Heart right ventricle (tissue), 16 donors: ENCODE data around the gene DNAJC4. TPM values are rescaled to one million over a fixed set of nuclear protein-coding genes. Genes with fewer than 3 reads are reported as not detected.

Experiments
- ATAC-seq, 8 donors: fragments of 200-7000 bp; cut with Tn5 transposase; one replicate each; pipeline ENCODE4 v1.9.1; 2020; ENCODE audit warnings: mild to moderate bottlenecking in 8 of 8, moderate library complexity in 8 of 8, moderate number of reproducible peaks in 1 of 8
- DNase-seq, 2 donors: peaks; one replicate each; pipeline ENCODE4 v3.0.0-alpha.2; 2020
- H3K27ac ChIP-seq, 10 donors: fragments of 200-600 bp; sonication (generic) in 2 of 10; one replicate each; pipeline versions ENCODE4 v1.5.0 to v1.8.0; 2020 to 2022; ENCODE audit warnings: mild to moderate bottlenecking in 3 of 10
- H3K27me3 ChIP-seq, 7 donors: fragments of 200-600 bp; one replicate each; pipeline ENCODE4 v1.8.0; 2021 to 2022; ENCODE audit warnings: mild to moderate bottlenecking in 2 of 7
- H3K36me3 ChIP-seq, 9 donors: fragments of 200-600 bp; sonication (generic) in 1 of 9; one replicate each; pipeline versions ENCODE4 v1.5.0 to v1.8.0; 2020 to 2022; ENCODE audit warnings: mild to moderate bottlenecking in 2 of 9
- H3K4me1 ChIP-seq, 9 donors: fragments of 200-600 bp; sonication (generic) in 1 of 9; one replicate each; pipeline versions ENCODE4 v1.5.0 to v1.8.0; 2020 to 2022; ENCODE audit warnings: mild to moderate bottlenecking in 4 of 9
- H3K4me3 ChIP-seq, 10 donors: fragments of 200-600 bp; sonication (generic) in 2 of 10; one replicate each; pipeline versions ENCODE4 v1.5.0 to v1.8.0; 2020 to 2022; ENCODE audit warnings: mild to moderate bottlenecking in 7 of 10, moderate library complexity in 2 of 10
- H3K9me3 ChIP-seq, 11 donors: fragments of 200-600 bp in 10 of 11; sonication (generic) in 2 of 11; one replicate each; pipeline versions ENCODE4 v1.5.0 to v1.8.0; 2013 to 2022; ENCODE audit warnings: mild to moderate bottlenecking in 2 of 11, control low read depth in 1 of 11, moderate library complexity in 1 of 11
- WGBS, 2 donors: extraction: QIAGEN DNeasy Blood & Tissue Kit; methylation state at CpG; one replicate each; pipeline ENCODE4 v1.1.7; 2013; ENCODE audit warnings: inconsistent platforms in 1 of 2; 5-methylcytosine and 5-hydroxymethylcytosine counted together
- intact Hi-C, 10 donors: fragments of 100-400 bp; cut with DNase I; formaldehyde crosslinking; loops; one replicate each; pipeline versions ENCODE4 v1.11.1 to v1.14.2; 2022
- polyA plus RNA-seq, 2 donors: library from polyadenylated mRNA; stranded (reverse); fragments of 200-250 nt; gene quantifications; one replicate each; pipeline ENCODE4 v1.2.3, GENCODE V29; 2013
- total RNA-seq, 10 donors: library from RNA; stranded (reverse); fragmentation: NEBNext Ultra II Directional in 3 of 10; extraction: Animal tissue kit (Norgen Biotek cat#: 25700) in 3 of 10; gene quantifications; one replicate each; pipeline versions ENCODE4 v1.2.1 to v1.2.4, GENCODE V29; 2021 to 2023
- TF ChIP-seq, protein P1 (sequence below), 9 donors: fragments of 200-600 bp; sonication (generic) in 2 of 9; IDR thresholded peaks; one replicate each; pipeline versions ENCODE4 v1.5.0 to v1.8.0; 2021 to 2022; ENCODE audit warnings: antibody characterized with exemption in 9 of 9, mild to moderate bottlenecking in 5 of 9, moderate library complexity in 1 of 9
- donor health status: Arrhythmogenic right ventricular cardiomyopathy.
- donor health status: ischemic (EF 13 %, LVEDD 7.1; RV severe dilation, severe dysfunction).
- donor health status: healthy with polysubstance abuse.
- donor health status: DM: no; HTN: yes; CAD: no.
- donor health status: DM: no; HTN: no; CAD: no.
- donor health status: ischemic (EF 25% LVEDD 6.9; RV normal size, moderate dysfunction).
- donor health status: ischemic (EF 25% LVEDD 5.7; RV mildly dilated, moderate dysfunction).
- donor health status: healthy.
- donor health status: DM: yes; HTN: yes; CAD: no.
- donor health status: Ischemic cardiomyopathy.
- donor health status: ischemic (EF 35%, LVEDD 5.7; RV mildly dilated, moderate dysfunction).
- donor health status: nonischemic (EF 11% LVEDD 7.7; RV severe dilation, severe dysfunction).
- donor health status: DM: yes; HTN: yes; CAD: no.
- donor health status: PGD.
- donor health status: ischemic (EF 29% LVEDD 5.4; RV normal size, mild dysfunction).
- donor health status: nonischemic (EF 23%, LVEDD 6.1; RV moderate dilation, normal function).

DNAJC4 gene
- total and polyA plus RNA-seq, 12 donors: 46.6 to 173 (median 52.0) TPM

DNA sequence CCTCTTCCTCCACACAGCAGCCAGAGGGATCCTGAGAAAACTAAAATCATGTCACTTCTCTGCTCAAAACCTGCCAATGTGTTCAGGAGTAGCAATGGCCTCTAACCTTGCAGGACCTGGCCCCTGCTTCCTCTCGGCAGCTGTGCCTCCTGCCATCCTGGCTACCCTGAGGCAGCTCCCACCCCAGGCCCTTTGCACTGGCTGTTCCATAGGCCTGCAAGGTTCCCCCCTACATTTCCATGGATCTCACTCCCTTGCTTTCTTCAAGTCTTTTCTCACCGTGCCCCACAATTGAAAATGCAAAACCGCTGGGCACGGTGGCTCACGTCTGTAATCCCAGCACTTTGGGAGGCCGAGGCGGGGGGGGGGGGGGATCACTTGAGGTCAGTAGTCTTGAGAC is 46.5 kb upstream of the DNAJC4 start:
- Histone ChIP-seq H3K4me3 (no peak overlapping the region), H3K9me3 (no peaks in the 10 kb centered on the region), H3K36me3 (peaks cover 0 to 12% (median 0%) of the 10 kb centered on the region in 9 donors), H3K4me1 (peaks cover 12 to 53% (median 44%) of the 10 kb centered on the region in 9 donors), H3K27ac (peak overlapping the region in 6 of 10 donors; percentile 27 to 98 (median 91)), H3K27me3 (no peaks in the 10 kb centered on the region)
- intact Hi-C loops: loop anchor here in 1 of 10 donors (2.0 kb wide), 1 partner anchor 43 kb away; the partner anchor contains the start of genes NUDT22 and TRPT1
- 91 to 95% methylated on average over 7 of the region's 7 CpGs for WGBS, 2 donors
- TF ChIP-seq, protein P1, sequence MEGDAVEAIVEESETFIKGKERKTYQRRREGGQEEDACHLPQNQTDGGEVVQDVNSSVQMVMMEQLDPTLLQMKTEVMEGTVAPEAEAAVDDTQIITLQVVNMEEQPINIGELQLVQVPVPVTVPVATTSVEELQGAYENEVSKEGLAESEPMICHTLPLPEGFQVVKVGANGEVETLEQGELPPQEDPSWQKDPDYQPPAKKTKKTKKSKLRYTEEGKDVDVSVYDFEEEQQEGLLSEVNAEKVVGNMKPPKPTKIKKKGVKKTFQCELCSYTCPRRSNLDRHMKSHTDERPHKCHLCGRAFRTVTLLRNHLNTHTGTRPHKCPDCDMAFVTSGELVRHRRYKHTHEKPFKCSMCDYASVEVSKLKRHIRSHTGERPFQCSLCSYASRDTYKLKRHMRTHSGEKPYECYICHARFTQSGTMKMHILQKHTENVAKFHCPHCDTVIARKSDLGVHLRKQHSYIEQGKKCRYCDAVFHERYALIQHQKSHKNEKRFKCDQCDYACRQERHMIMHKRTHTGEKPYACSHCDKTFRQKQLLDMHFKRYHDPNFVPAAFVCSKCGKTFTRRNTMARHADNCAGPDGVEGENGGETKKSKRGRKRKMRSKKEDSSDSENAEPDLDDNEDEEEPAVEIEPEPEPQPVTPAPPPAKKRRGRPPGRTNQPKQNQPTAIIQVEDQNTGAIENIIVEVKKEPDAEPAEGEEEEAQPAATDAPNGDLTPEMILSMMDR (IDR thresholded peaks at IDR 0.05): no peak
- no peak for ATAC-seq
- DNase-seq: no peak

DNA sequence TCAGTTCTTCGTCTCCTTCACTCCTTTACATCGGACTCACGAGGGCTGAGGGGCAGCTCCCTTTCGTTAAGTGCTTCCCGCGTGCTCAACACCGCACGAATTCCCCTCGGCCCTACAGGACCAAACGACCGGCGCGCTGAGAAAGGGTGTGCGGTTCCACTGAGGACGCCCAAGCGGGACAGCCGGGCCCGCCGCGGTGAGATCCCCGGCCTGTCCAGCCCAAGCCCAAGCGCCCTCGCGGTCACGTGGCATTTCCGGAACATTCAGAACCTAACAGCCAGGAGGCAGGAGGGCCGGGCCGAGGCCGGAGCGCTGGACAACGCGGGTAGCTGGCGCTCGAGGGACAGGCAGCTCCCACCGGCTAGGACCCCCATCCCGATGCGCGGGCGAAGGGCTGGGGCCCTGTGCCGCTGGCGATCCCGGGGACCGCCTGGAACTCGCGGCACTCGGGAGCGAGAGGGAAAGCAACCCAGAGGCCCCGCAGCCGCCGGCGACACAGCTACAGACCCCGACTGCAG is 45.1 kb upstream of the DNAJC4 start:
- Histone ChIP-seq H3K27me3 (no peaks in the 10 kb centered on the region), H3K4me3 (peak overlapping the region in 9 of 10 donors; percentile 32 to 89 (median 66)), H3K27ac (peak overlapping the region; percentile 90 to 98 (median 94)), H3K9me3 (no peaks in the 10 kb centered on the region), H3K36me3 (peaks cover 0 to 19% (median 0%) of the 10 kb centered on the region in 9 donors), H3K4me1 (peaks cover 12 to 60% (median 41%) of the 10 kb centered on the region in 9 donors)
- TF ChIP-seq, protein P1 (IDR thresholded peaks at IDR 0.05): peak; percentile 19 to 73 (median 39)
- intact Hi-C loops: loop anchor here in 2 of 10 donors (2.0 to 5.0 kb wide), 2 partner anchors 42 kb away; partner anchors contain the start of genes NUDT22 (in 2 of the 2) and TRPT1 (in 2 of the 2)
- WGBS, 2 donors: 0 to 1% methylated on average over 52 of the region's 52 CpGs
- ATAC-seq (peak; percentile 48 to 73 (median 60)), DNase-seq (peak; percentile 87 to 89)

DNA sequence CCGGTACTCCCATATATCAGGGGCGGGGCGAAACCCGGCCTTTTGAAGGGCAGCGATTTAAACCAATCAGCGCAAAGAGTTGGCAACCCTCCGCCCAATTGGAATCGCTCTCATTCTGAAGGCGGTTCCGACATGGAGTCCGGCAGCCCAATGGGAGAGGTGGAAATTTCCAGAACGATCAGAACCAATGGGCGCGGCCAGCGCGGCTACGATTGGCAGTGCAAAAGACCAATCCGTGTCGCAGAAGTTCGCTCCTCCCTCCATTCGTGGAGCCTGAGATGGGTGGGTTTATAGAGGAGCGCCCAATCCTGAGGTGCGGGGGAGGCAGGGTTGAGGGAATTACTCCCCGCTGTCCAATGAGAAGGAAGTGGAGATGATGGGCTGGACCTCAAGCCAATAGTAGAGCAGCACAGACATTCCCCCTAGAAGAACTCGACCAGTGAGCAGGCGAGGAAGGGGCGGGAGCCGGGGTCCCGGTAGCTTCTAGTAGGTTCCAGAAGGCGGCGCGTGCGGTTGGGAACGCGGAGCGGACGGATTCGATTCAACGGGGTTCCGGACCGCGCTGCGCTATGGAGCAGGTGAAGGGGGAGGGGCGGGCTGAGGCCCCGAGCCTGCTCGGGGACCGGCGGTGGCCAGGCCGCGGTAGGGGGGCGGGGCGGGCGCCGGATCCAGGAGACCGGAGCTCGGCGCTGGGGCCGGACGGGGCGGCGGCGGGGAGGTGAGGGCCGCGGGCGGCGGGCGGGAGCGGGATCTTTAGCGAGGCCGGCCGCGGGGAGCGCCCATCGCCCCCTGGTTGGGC is 44.5 kb upstream of the DNAJC4 start, which contains the start of gene STIP1:
Gene STIP1 (plus strand): TSS at position 479 of the 799 bp plus-strand sequence. CDS start 91 bp downstream, at position 570.
- TF ChIP-seq, protein P1 (IDR thresholded peaks at IDR 0.05): peak in 7 of 9 donors; percentile 14 to 66 (median 40)
- Histone ChIP-seq H3K27me3 (no peaks in the 10 kb centered on the region), H3K4me3 (peak within 1 kb of the TSS in 9 of 10 donors; percentile 32 to 89 (median 66)), H3K27ac (peak within 1 kb of the TSS; percentile 90 to 98 (median 94)), H3K36me3 (peaks cover 0 to 26% (median 0%) of the 10 kb centered on the region in 9 donors), H3K9me3 (no peaks in the 10 kb centered on the region), H3K4me1 (peaks cover 12 to 53% (median 35%) of the 10 kb centered on the region in 9 donors)
- DNase-seq (peak; percentile 97 to 100), ATAC-seq (peak; percentile 86 to 94 (median 91))
- intact Hi-C loops: loop anchor here in 2 of 10 donors (2.0 to 5.0 kb wide), 2 partner anchors 41 kb away; partner anchors contain the start of genes NUDT22 (in 2 of the 2) and TRPT1 (in 2 of the 2)
- WGBS, 2 donors: 1% methylated on average over 47 to 72 of the region's 74 CpGs
